HG02970 (cell line): Measurements from ENCODE around the gene TPGS1.

Experiments used
- ATAC-seq: cut with Tn5 transposase; IDR thresholded peaks from one replicate; pipeline ENCODE4 v1.9.1; 2021; ENCODE audit warnings: mild to moderate bottlenecking, moderate library complexity, moderate number of reproducible peaks; ENCODE audit not compliant: unreplicated experiment, low FRiP score

The TPGS1 gene

GRCh38 chr19:507286-508203 lies at the start of gene TPGS1:
TPGS1 (plus strand) TSS chr19:507497; CDS start chr19:507507, 10 bp downstream.
- peak; percentile 63 for ATAC-seq

GRCh38 chr19:457636-458035 lies 49.7 kb upstream of the TPGS1 start:
- no peak for ATAC-seq

- ATAC-seq: no peak
Measured at GRCh38 chr19:458091-459042, 48.9 kb upstream of the TPGS1 start.

- ATAC-seq: no peak
Measured at GRCh38 chr19:459724-460511, 47.4 kb upstream of the TPGS1 start.

GRCh38 chr19:460877-461720 lies 46.2 kb upstream of the TPGS1 start, which contains the start of gene SHC2:
SHC2 (minus strand) TSS chr19:461033; CDS start chr19:460996, 37 bp downstream.
- no peak for ATAC-seq

GRCh38 chr19:461721-462551 lies 45.4 kb upstream of the TPGS1 start:
- ATAC-seq: no peak

GRCh38 chr19:463483-464207 lies 43.7 kb upstream of the TPGS1 start:
- no peak for ATAC-seq

- ATAC-seq: no peak
Measured at GRCh38 chr19:464208-464545, 43.1 kb upstream of the TPGS1 start.

- no peak for ATAC-seq
Measured at GRCh38 chr19:465056-465816, 42.1 kb upstream of the TPGS1 start.

GRCh38 chr19:467554-467953 lies 39.7 kb upstream of the TPGS1 start:
- ATAC-seq: no peak

GRCh38 chr19:468587-469256 lies 38.6 kb upstream of the TPGS1 start:
- no peak for ATAC-seq

- no peak for ATAC-seq
Measured at GRCh38 chr19:469833-470232, 37.5 kb upstream of the TPGS1 start.

GRCh38 chr19:470701-471100 lies 36.6 kb upstream of the TPGS1 start:
- ATAC-seq: no peak

GRCh38 chr19:472005-472858 lies 35.1 kb upstream of the TPGS1 start:
- ATAC-seq: no peak

GRCh38 chr19:474126-475078 lies 32.9 kb upstream of the TPGS1 start:
- ATAC-seq: no peak
